H9 (cell line): ENCODE data around the gene FANCC. TPM values are rescaled to one million over a fixed set of nuclear protein-coding genes. Genes with fewer than 3 reads are reported as not detected.

Experiments
- DNase-seq: peaks from one replicate; pipeline ENCODE4 v3.0.0-alpha.2; 2017
- H2AFZ ChIP-seq: one replicate; pipeline ENCODE4 v1.6.1; 2013; ENCODE audit warnings: mild to moderate bottlenecking, low read length, control low read depth, moderate library complexity
- H2AK5ac ChIP-seq: 2 replicates; pipeline ENCODE4 v1.6.1; 2013; ENCODE audit warnings: low read length, control low read depth, mixed read lengths; ENCODE audit not compliant: insufficient read length
- H2BK120ac ChIP-seq: one replicate; pipeline ENCODE4 v1.6.1; 2013; ENCODE audit warnings: low read depth, mild to moderate bottlenecking, low read length, control low read depth, inconsistent platforms; ENCODE audit not compliant: poor library complexity, severe bottlenecking
- H2BK12ac ChIP-seq: 2 replicates; pipeline ENCODE4 v1.6.1; 2013; ENCODE audit warnings: low read length, control low read depth, mixed read lengths, low read depth; ENCODE audit not compliant: insufficient read length
- H2BK15ac ChIP-seq: 2 replicates; pipeline ENCODE4 v1.6.1; 2013; ENCODE audit warnings: low read depth, low read length, control low read depth
- H2BK20ac ChIP-seq: one replicate; pipeline ENCODE4 v1.6.1; 2013; ENCODE audit warnings: low read depth, mild to moderate bottlenecking, low read length, control low read depth, inconsistent platforms; ENCODE audit not compliant: poor library complexity, severe bottlenecking
- H2BK5ac ChIP-seq: 2 replicates; pipeline ENCODE4 v1.6.1; 2013; ENCODE audit warnings: low read length, control low read depth, mixed read lengths; ENCODE audit not compliant: insufficient read length
- H3K14ac ChIP-seq: 2 replicates; pipeline ENCODE4 v1.6.1; 2013; ENCODE audit warnings: low read length, control low read depth; ENCODE audit not compliant: insufficient read depth
- H3K18ac ChIP-seq: 2 replicates; pipeline ENCODE4 v1.6.1; 2013; ENCODE audit warnings: low read depth, mild to moderate bottlenecking, mixed read lengths, low read length, control low read depth; ENCODE audit not compliant: insufficient read length
- H3K23ac ChIP-seq: 2 replicates; pipeline ENCODE4 v1.6.1; 2013; ENCODE audit warnings: low read length, control low read depth, mixed read lengths, low read depth; ENCODE audit not compliant: insufficient read length
- H3K23me2 ChIP-seq: 2 replicates; pipeline ENCODE4 v1.6.1; 2013; ENCODE audit warnings: low read depth, mild to moderate bottlenecking, mixed read lengths, low read length, control low read depth; ENCODE audit not compliant: insufficient read length, poor library complexity, severe bottlenecking
- H3K27ac ChIP-seq: 2 replicates; pipeline ENCODE4 v1.5.1; 2013; ENCODE audit warnings: low read length, control low read depth, mixed read lengths, low read depth; ENCODE audit not compliant: insufficient read length
- H3K27me3 ChIP-seq: 2 replicates; pipeline ENCODE4 v1.6.1; 2013; ENCODE audit warnings: low read length, control low read depth, inconsistent platforms; ENCODE audit not compliant: insufficient read depth
- H3K4ac ChIP-seq: 2 replicates; pipeline ENCODE4 v1.6.1; 2013; ENCODE audit warnings: low read depth, mild to moderate bottlenecking, control low read depth, inconsistent platforms, low read length, moderate library complexity
- H3K4me1 ChIP-seq: 2 replicates; pipeline ENCODE4 v1.6.1; 2013; ENCODE audit warnings: low read length, control low read depth, inconsistent platforms; ENCODE audit not compliant: insufficient read depth
- H3K4me2 ChIP-seq: 2 replicates; pipeline ENCODE4 v1.6.1; 2013; ENCODE audit warnings: low read length, control low read depth, mixed read lengths; ENCODE audit not compliant: insufficient read length, insufficient read depth
- H3K56ac ChIP-seq: 2 replicates; pipeline ENCODE4 v1.6.1; 2013; ENCODE audit warnings: low read depth, mild to moderate bottlenecking, mixed read lengths, low read length, control low read depth; ENCODE audit not compliant: insufficient read length
- H3K79me1 ChIP-seq: 2 replicates; pipeline ENCODE4 v1.6.1; 2013; ENCODE audit warnings: low read depth, mild to moderate bottlenecking, moderate library complexity, low read length, control low read depth, inconsistent platforms; ENCODE audit not compliant: insufficient read depth, poor library complexity, severe bottlenecking
- H3K79me2 ChIP-seq: 2 replicates; pipeline ENCODE4 v1.6.1; 2013; ENCODE audit warnings: low read length, control low read depth, inconsistent platforms; ENCODE audit not compliant: insufficient read depth
- H3K9ac ChIP-seq: 2 replicates; pipeline ENCODE4 v1.6.1; 2013; ENCODE audit warnings: low read length, control low read depth, mixed read lengths; ENCODE audit not compliant: insufficient read length; ENCODE audit errors: extremely low read depth
- H3K9me3 ChIP-seq: one replicate; pipeline ENCODE4 v1.6.1; 2013; ENCODE audit warnings: low read depth, low read length, inconsistent platforms; ENCODE audit not compliant: control insufficient read depth
- H3T11ph ChIP-seq: one replicate; pipeline ENCODE4 v1.6.1; 2013; ENCODE audit warnings: mild to moderate bottlenecking, low read length, control low read depth, inconsistent platforms
- H4K20me1 ChIP-seq: one replicate; pipeline ENCODE4 v1.6.1; 2013; ENCODE audit not compliant: control insufficient read depth, insufficient read length, insufficient read depth
- H4K5ac ChIP-seq: 2 replicates; pipeline ENCODE4 v1.6.1; 2013; ENCODE audit warnings: low read depth, mild to moderate bottlenecking, mixed read lengths, low read length, control low read depth; ENCODE audit not compliant: insufficient read length
- H4K8ac ChIP-seq: replicated peaks from 2 replicates; pipeline ENCODE4 v1.6.1; 2013; ENCODE audit warnings: low read length, control low read depth, mixed read lengths, low read depth; ENCODE audit not compliant: insufficient read length
- H4K91ac ChIP-seq: 2 replicates; pipeline ENCODE4 v1.6.1; 2013; ENCODE audit warnings: low read depth, mild to moderate bottlenecking, moderate library complexity, mixed read lengths, low read length, control low read depth; ENCODE audit not compliant: insufficient read length
- H3K27ac Mint-ChIP-seq, 3 experiments: 2 replicates in 2 of 3; 3 replicates in 1 of 3; pipeline ENCODE4 v1.8.0; 2020 to 2021; ENCODE audit warnings: mixed read lengths in 3 of 3, mild to moderate bottlenecking in 1 of 3, moderate library complexity in 1 of 3
- H3K27me3 Mint-ChIP-seq: 2 replicates; pipeline ENCODE4 v1.8.0; 2021; ENCODE audit warnings: low read depth, mild to moderate bottlenecking, moderate library complexity, mixed read lengths
- H3K36me3 Mint-ChIP-seq, 3 experiments: 2 replicates in 2 of 3; 3 replicates in 1 of 3; pipeline ENCODE4 v1.8.0; 2020 to 2021; ENCODE audit warnings: low read depth in 3 of 3, mixed read lengths in 3 of 3; ENCODE audit not compliant: insufficient read depth in 1 of 3
- H3K4me1 Mint-ChIP-seq, 2 experiments: 2 replicates each; pipeline ENCODE4 v1.8.0; 2020; ENCODE audit warnings: mixed read lengths in 2 of 2
- H3K4me3 Mint-ChIP-seq, 2 experiments: 2 replicates in 1 of 2; 3 replicates in 1 of 2; pipeline ENCODE4 v1.8.0; 2020 to 2021; ENCODE audit warnings: mild to moderate bottlenecking in 2 of 2, mixed read lengths in 2 of 2, moderate library complexity in 1 of 2
- H3K9me3 Mint-ChIP-seq, 2 experiments: 2 replicates in 1 of 2; 3 replicates in 1 of 2; pipeline ENCODE4 v1.8.0; 2020; ENCODE audit warnings: mild to moderate bottlenecking in 2 of 2, mixed read lengths in 2 of 2, moderate library complexity in 1 of 2
- CTCF ChIP-seq: fragments of 200-600 bp; sonication (generic); conservative IDR thresholded peaks from 3 replicates; pipeline ENCODE4 v1.8.0; 2021; ENCODE audit warnings: antibody characterized with exemption, mild to moderate bottlenecking
- WGBS: extraction: QIAGEN DNeasy Blood & Tissue Kit; methylation state at CpG from one replicate; pipeline ENCODE4 v1.1.7; 2013; ENCODE audit warnings: missing lambda C conversion rate, low lambda C conversion rate, mixed read lengths; ENCODE audit not compliant: insufficient read length; ENCODE audit errors: extremely low coverage; 5-methylcytosine and 5-hydroxymethylcytosine counted together
- total RNA-seq: library from RNA; stranded (reverse); gene quantifications from 2 replicates; pipeline ENCODE4 v1.2.1, GENCODE V29; 2021

The FANCC gene
- total RNA-seq, 1 experiment from 2014 or later, result 14.6 TPM

- DNase-seq, result peak; percentile 73
- Histone ChIP-seq H4K20me1 (no peaks in the 10 kb centered on the region), H3K27ac (no peak overlapping the region), H3K9ac (no peak overlapping the region), H2AK5ac (no peak overlapping the region), H2BK12ac (no peak overlapping the region), H3K18ac (no peak overlapping the region), H2AFZ (no peak overlapping the region), H3K4ac (no peak overlapping the region), H3K14ac (no peak overlapping the region), H3K9me3 (no peaks in the 10 kb centered on the region), H3K56ac (no peak overlapping the region), H4K5ac (no peak overlapping the region), H2BK5ac (no peak overlapping the region), H2BK15ac (no peak overlapping the region), H3T11ph (no peak overlapping the region), H3K23me2 (no peaks in the 10 kb centered on the region), H4K8ac (no peak overlapping the region), H2BK120ac (no peak overlapping the region), H2BK20ac (no peak overlapping the region), H3K79me1 (no peaks in the 10 kb centered on the region), H3K27me3 (no peaks in the 10 kb centered on the region), H3K4me2 (no peak overlapping the region), H3K4me1 (no peaks in the 10 kb centered on the region; the same call in 1 of the 2 replicates), H3K23ac (no peak overlapping the region), H3K79me2 (no peaks in the 10 kb centered on the region), H4K91ac (no peak overlapping the region)
- Mint-ChIP-seq H3K4me1 (peaks cover 12 to 17% of the 10 kb centered on the region in 2 experiments), H3K9me3 (no peaks in the 10 kb centered on the region), H3K36me3 (peaks cover 0 to 2% (median 0%) of the 10 kb centered on the region in 3 experiments; a peak in 1 of 7 replicates), H3K4me3 (no peak overlapping the region), H3K27me3 (no peaks in the 10 kb centered on the region; the same call in 1 of the 2 replicates), H3K27ac (peak overlapping the region in 2 of 3 experiments; percentile 81 to 90; a peak in 3 of 7 replicates)
- no CpG with 5 or more reads among the region's 18 CpGs for WGBS
- peak; percentile 59 for TF ChIP-seq CTCF
Measured at GRCh38 chr9:95073042-95073607, 244.4 kb downstream of the FANCC start.
